ENCODE measurements around the gene C1orf21. TPM values are rescaled to one million over a fixed set of nuclear protein-coding genes. Genes with fewer than 3 reads are reported as not detected.
"Not testable (repeated sequence)": the region's sequence is repeated elsewhere in the genome, so short reads cannot be mapped to it uniquely, and the experiment has no call there.

The C1orf21 gene
- total RNA-seq, 1 donor from 2014 or later: 2.6 TPM

DNA sequence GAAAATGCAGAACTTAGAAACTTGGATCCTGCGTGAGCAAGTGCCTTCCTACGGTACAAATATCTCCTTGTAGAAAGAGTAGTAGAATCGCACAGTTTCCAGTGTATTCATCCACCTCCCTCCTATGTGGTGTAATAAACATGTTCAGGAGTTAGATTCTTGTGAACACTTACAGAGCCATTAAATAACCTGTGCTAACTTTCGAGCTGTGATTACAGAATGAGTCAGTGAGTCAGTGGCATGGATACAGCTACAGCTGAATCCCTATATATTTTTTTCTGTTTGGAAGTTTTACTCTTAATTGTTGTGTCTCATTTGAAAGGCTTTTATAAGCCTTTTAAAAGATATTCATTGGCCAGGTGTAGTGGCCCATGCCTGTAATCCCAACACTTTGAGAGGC is 219.1 kb downstream of the C1orf21 start:
- DNase-seq (ENCODE audit: low read depth): no peak
- H3K4me3 ChIP-seq (ENCODE audit: low read depth, low read length): no peak overlapping the region
- no peaks in the 10 kb centered on the region for H3K27me3 ChIP-seq (ENCODE audit: control insufficient read depth, insufficient read depth, low read length)
- TF ChIP-seq, protein P1, sequence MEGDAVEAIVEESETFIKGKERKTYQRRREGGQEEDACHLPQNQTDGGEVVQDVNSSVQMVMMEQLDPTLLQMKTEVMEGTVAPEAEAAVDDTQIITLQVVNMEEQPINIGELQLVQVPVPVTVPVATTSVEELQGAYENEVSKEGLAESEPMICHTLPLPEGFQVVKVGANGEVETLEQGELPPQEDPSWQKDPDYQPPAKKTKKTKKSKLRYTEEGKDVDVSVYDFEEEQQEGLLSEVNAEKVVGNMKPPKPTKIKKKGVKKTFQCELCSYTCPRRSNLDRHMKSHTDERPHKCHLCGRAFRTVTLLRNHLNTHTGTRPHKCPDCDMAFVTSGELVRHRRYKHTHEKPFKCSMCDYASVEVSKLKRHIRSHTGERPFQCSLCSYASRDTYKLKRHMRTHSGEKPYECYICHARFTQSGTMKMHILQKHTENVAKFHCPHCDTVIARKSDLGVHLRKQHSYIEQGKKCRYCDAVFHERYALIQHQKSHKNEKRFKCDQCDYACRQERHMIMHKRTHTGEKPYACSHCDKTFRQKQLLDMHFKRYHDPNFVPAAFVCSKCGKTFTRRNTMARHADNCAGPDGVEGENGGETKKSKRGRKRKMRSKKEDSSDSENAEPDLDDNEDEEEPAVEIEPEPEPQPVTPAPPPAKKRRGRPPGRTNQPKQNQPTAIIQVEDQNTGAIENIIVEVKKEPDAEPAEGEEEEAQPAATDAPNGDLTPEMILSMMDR (IDR thresholded peaks at IDR 0.05; ENCODE audit: insufficient read depth, low read length, poor library complexity, severe bottlenecking): no peak
- no peaks in the 10 kb centered on the region for H3K36me3 ChIP-seq (ENCODE audit: control insufficient read depth, insufficient read depth, low read length)

DNA sequence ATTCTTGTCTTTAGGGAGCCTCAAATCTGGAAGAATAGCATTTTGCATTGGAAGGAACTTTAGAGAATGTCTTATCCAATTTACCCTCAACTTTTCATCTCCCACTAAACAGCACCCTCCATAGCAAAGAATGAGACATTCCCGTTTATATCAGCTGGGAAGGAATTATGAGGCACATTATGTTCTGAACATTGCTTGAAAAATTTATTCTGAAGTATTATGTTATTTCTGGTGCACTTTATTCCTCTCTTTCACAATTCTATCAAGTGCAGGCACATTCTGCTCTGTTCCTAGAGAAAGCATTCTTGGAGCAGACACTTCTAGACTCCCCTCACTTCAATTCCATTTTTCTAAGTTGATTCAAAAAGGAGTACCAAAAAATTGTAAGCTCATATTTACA is 220.0 kb downstream of the C1orf21 start:
- Histone ChIP-seq H3K27me3 (ENCODE audit: control insufficient read depth, insufficient read depth, low read length) (no peaks in the 10 kb centered on the region), H3K36me3 (ENCODE audit: control insufficient read depth, insufficient read depth, low read length) (no peaks in the 10 kb centered on the region), H3K4me3 (ENCODE audit: low read depth, low read length) (no peak overlapping the region)
- TF ChIP-seq, protein P1 (IDR thresholded peaks at IDR 0.05; ENCODE audit: insufficient read depth, low read length, poor library complexity, severe bottlenecking): no peak
- no peak for DNase-seq (ENCODE audit: low read depth)

DNA sequence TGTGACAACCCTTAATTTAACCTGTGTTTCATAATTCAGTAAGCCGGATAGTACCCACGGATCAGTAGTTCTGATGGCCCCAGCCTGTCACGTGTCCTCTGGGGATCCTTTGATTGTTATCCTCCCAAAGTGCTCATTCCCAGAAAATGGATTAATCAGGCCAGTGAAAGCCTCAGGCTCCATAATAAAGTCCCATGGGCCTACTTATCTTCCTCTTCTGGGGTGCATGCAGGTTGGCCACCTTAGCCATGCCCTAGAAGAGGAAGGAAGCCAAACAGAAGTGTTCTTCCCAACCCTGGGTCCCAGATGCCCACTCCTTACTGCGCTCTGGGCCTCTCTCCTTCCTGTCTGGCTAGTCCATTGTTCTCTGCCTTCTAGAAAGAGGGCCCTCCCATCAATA is 221.8 kb downstream of the C1orf21 start:
- Histone ChIP-seq H3K27me3 (ENCODE audit: control insufficient read depth, insufficient read depth, low read length) (no peaks in the 10 kb centered on the region), H3K4me3 (ENCODE audit: low read depth, low read length) (no peak overlapping the region), H3K36me3 (ENCODE audit: control insufficient read depth, insufficient read depth, low read length) (no peaks in the 10 kb centered on the region)
- TF ChIP-seq, protein P1 (IDR thresholded peaks at IDR 0.05; ENCODE audit: insufficient read depth, low read length, poor library complexity, severe bottlenecking): no peak
- DNase-seq (ENCODE audit: low read depth): no peak

DNA sequence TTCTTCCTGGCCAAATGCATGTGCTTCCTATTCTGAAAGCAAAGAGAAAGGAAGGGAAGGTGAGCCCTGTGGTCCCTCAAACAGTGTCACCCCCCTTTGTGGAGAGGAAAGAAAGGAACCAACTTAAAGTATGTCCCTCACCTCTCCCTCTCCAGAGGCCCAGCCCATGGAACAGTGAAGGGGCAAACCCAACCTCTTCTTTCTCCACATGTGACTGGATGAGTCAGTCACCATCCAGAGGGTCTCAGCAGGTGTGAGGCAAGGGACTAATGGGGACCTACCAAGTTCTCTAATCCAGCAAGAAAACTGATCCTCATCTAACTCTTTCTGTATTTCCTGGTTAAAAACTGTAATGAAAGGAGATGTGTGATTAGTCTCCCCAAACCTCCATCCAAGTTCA is 222.2 kb downstream of the C1orf21 start:
- TF ChIP-seq, protein P1 (IDR thresholded peaks at IDR 0.05; ENCODE audit: insufficient read depth, low read length, poor library complexity, severe bottlenecking): no peak
- DNase-seq (ENCODE audit: low read depth): no peak
- Histone ChIP-seq H3K4me3 (ENCODE audit: low read depth, low read length) (no peak overlapping the region), H3K27me3 (ENCODE audit: control insufficient read depth, insufficient read depth, low read length) (no peaks in the 10 kb centered on the region), H3K36me3 (ENCODE audit: control insufficient read depth, insufficient read depth, low read length) (no peaks in the 10 kb centered on the region)

DNA sequence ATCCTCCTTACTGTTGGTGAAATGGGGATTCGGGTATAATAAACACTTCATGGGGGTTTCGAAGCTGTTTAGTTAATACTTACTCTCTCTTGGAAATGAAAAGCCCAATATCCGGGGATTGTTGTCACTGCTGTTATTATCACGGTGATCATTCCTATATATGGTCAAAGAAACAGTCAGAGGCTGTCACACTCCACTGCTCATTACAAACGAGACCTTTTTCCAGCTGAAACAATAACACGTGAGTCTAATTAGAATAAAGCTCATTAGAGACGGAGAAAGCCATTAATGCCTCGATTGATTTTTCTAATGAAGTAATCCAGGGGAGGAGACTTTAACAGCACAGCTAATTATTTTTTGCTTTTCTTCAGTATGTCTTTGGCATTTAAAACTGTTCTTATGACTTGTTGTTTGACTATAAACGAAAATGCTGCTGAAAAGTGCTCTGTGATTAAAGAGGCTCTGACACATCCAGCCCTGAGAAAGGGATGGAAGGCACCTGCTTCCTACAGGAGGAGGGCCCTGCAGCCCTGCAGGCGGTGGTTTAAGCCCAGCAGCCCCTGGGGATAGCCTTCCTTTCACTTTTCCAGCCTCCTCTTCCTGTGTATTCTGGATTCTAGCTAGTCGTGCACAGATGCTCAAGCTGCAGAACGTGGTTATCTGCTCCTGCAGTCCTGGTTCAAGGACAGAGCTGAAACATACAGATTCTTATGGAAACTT is 224.2 kb downstream of the C1orf21 start:
- Histone ChIP-seq H3K27me3 (ENCODE audit: control insufficient read depth, insufficient read depth, low read length) (no peaks in the 10 kb centered on the region), H3K4me3 (ENCODE audit: low read depth, low read length) (peak overlapping the region; percentile 19), H3K36me3 (ENCODE audit: control insufficient read depth, insufficient read depth, low read length) (no peaks in the 10 kb centered on the region)
- TF ChIP-seq, protein P1 (IDR thresholded peaks at IDR 0.05; ENCODE audit: insufficient read depth, low read length, poor library complexity, severe bottlenecking): no peak
- no peak for DNase-seq (ENCODE audit: low read depth)

DNA sequence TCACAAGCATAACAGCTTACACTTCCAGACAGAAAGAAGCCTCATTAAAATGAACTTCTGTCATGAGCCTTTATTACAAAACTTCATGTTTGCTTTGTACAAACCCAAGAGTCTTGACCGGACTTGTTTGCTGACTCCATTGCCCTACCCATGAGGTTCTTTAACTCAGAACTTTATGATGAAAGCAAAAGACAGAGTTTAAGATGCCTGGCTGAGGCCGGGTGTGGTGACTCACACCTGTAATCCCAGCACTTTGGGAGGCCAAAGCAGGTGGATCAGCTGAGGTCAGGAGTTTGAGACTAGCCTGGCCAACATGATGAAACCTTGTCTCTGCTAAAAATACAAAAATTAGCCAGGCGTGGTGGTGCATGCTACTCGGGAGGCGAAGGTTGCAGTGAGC is 225.4 kb downstream of the C1orf21 start:
- not testable (repeated sequence) for DNase-seq (ENCODE audit: low read depth); H3K36me3 ChIP-seq (ENCODE audit: control insufficient read depth, insufficient read depth, low read length); H3K27me3 ChIP-seq (ENCODE audit: control insufficient read depth, insufficient read depth, low read length); H3K4me3 ChIP-seq (ENCODE audit: low read depth, low read length)
